Loucy (cell line): ENCODE data around the gene GJC1.

Experiments
- H2AFZ ChIP-seq: fragments of 200-600 bp; sonication (generic); 2 replicates; pipeline ENCODE4 v1.6.0; 2016; ENCODE audit warnings: antibody characterized with exemption, mild to moderate bottlenecking, low read length, moderate library complexity
- H3F3A ChIP-seq: fragments of 200-600 bp; 2 replicates; pipeline ENCODE4 v1.6.0; 2016; ENCODE audit warnings: antibody characterized with exemption, low read depth, mild to moderate bottlenecking
- H3K27me3 ChIP-seq: fragments of 200-600 bp; sonication (generic); 2 replicates; pipeline ENCODE4 v1.6.1; 2014; ENCODE audit warnings: low read length, mild to moderate bottlenecking; ENCODE audit not compliant: insufficient read depth, poor library complexity, severe bottlenecking
- H3K36me3 ChIP-seq: fragments of 200-600 bp; sonication (generic); 2 replicates; pipeline ENCODE4 v1.6.1; 2016; ENCODE audit warnings: low read length; ENCODE audit not compliant: insufficient read depth
- H3K4me1 ChIP-seq: fragments of 200-600 bp; sonication (generic); 2 replicates; pipeline ENCODE4 v1.5.1; 2014; ENCODE audit warnings: low read length, mild to moderate bottlenecking; ENCODE audit not compliant: insufficient read depth, poor library complexity, severe bottlenecking
- H3K4me2 ChIP-seq: fragments of 200-600 bp; sonication (generic); 2 replicates; pipeline ENCODE4 v1.6.0; 2014; ENCODE audit warnings: antibody characterized with exemption, low read length, low read depth, mild to moderate bottlenecking; ENCODE audit not compliant: poor library complexity, severe bottlenecking
- H3K4me3 ChIP-seq: fragments of 200-600 bp; sonication (generic); 2 replicates; pipeline ENCODE4 v1.5.1; 2014; ENCODE audit warnings: low read length, mild to moderate bottlenecking, mixed read lengths; ENCODE audit not compliant: poor library complexity, severe bottlenecking
- H3K79me2 ChIP-seq: fragments of 200-600 bp; sonication (generic); 2 replicates; pipeline ENCODE4 v1.6.1; 2014; ENCODE audit warnings: low read length; ENCODE audit not compliant: insufficient read depth
- H3K9ac ChIP-seq: fragments of 200-600 bp; sonication (generic); 2 replicates; pipeline ENCODE4 v1.6.0; 2014; ENCODE audit warnings: mild to moderate bottlenecking, low read depth, low read length, moderate library complexity; ENCODE audit not compliant: poor library complexity, severe bottlenecking
- H3K9me2 ChIP-seq: fragments of 200-600 bp; sonication (generic); replicated peaks from 2 replicates; pipeline ENCODE4 v1.6.1; 2016; ENCODE audit warnings: low read depth, low read length, mixed read lengths
- H3K9me3 ChIP-seq: fragments of 200-600 bp; sonication (generic); 2 replicates; pipeline ENCODE4 v1.6.1; 2014; ENCODE audit warnings: mild to moderate bottlenecking, antibody characterized with exemption, low read length, low read depth; ENCODE audit not compliant: insufficient read depth
- H4K20me1 ChIP-seq: fragments of 200-600 bp; sonication (generic); 2 replicates; pipeline ENCODE4 v1.6.0; 2014; ENCODE audit warnings: antibody characterized with exemption, low read length, mild to moderate bottlenecking; ENCODE audit not compliant: insufficient read depth, poor library complexity, severe bottlenecking
- CTCF ChIP-seq: fragments of 200-600 bp; sonication (generic); conservative IDR thresholded peaks from 2 replicates; pipeline ENCODE4 v1.5.1; 2014; ENCODE audit warnings: mild to moderate bottlenecking, antibody characterized with exemption, low read length
- EZH2phosphoT487 ChIP-seq: fragments of 200-600 bp; IDR thresholded peaks from 2 replicates; pipeline ENCODE4 v1.6.1; 2018; ENCODE audit warnings: antibody characterized with exemption, mild to moderate bottlenecking, moderate library complexity, borderline replicate concordance

Gene GJC1

GRCh38 chr17:44749980-44750318, 80.1 kb downstream of the GJC1 start:
- no peak overlapping the region for H2AFZ ChIP-seq
- H3K9me3 ChIP-seq, result no peaks in the 10 kb centered on the region
- no peak overlapping the region for H3K9ac ChIP-seq
- no peaks in the 10 kb centered on the region for H3K9me2 ChIP-seq
- no peaks in the 10 kb centered on the region for H3F3A ChIP-seq
- H4K20me1 ChIP-seq, result no peaks in the 10 kb centered on the region
- H3K4me1 ChIP-seq, result peaks cover 10% of the 10 kb centered on the region
- no peaks in the 10 kb centered on the region for H3K27me3 ChIP-seq
- H3K79me2 ChIP-seq, result no peaks in the 10 kb centered on the region
- H3K4me3 ChIP-seq, result no peak overlapping the region
- H3K36me3 ChIP-seq, result peaks cover 30% of the 10 kb centered on the region; the same call in 1 of the 2 replicates
- no peak overlapping the region for H3K4me2 ChIP-seq
- TF ChIP-seq EZH2phosphoT487, result no peak
- TF ChIP-seq CTCF, result no peak

GRCh38 chr17:44749076-44749979, 80.8 kb downstream of the GJC1 start:
- H3K27me3 ChIP-seq, result no peaks in the 10 kb centered on the region
- H3K9me2 ChIP-seq, result no peaks in the 10 kb centered on the region
- peaks cover 30% of the 10 kb centered on the region; the same call in 1 of the 2 replicates for H3K36me3 ChIP-seq
- no peaks in the 10 kb centered on the region for H3K79me2 ChIP-seq
- H3K4me2 ChIP-seq, result no peak overlapping the region
- no peak for TF ChIP-seq CTCF
- no peaks in the 10 kb centered on the region for H4K20me1 ChIP-seq
- H2AFZ ChIP-seq, result no peak overlapping the region
- no peak overlapping the region for H3K4me3 ChIP-seq
- H3K4me1 ChIP-seq, result peaks cover 10% of the 10 kb centered on the region
- H3F3A ChIP-seq, result no peaks in the 10 kb centered on the region
- no peak overlapping the region for H3K9ac ChIP-seq
- no peaks in the 10 kb centered on the region for H3K9me3 ChIP-seq
